ENCODE data around the gene SBNO1. TPM values are rescaled to one million over a fixed set of nuclear protein-coding genes. Genes with fewer than 3 reads are reported as not detected.

The SBNO1 gene
- total RNA-seq, 1 experiment from 2014 or later, result 43.8 TPM

DNA sequence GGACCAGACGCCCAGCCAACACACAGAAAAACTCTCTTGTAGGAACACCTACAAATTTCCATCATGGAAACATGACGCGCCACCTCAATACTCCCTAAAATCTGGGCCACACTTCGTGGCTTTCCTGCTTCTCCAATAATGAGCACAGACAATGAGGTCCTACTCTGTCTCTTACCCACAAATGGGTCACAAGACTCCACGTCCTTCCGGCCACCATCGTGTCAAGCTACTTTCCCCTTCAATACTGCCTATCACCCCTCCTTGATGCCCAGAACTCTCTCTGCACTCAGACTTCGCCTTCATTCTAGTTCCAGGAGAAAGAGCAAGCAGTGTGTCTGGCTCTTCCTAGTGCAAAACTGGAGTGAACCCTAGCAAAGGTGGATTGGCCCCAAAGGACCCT is 28.1 kb downstream of the SBNO1 start:
- Histone ChIP-seq H3K36me3 (ENCODE audit: control insufficient read depth in 1 of 2, insufficient read depth in 2 of 2, low read length in 2 of 2) (peaks cover 33 to 50% of the 10 kb centered on the region in 2 experiments; a peak in 3 of 4 replicates), H2AFZ (ENCODE audit: low read depth, low read length, poor library complexity, severe bottlenecking) (no peak overlapping the region), H3K9me3 (ENCODE audit: control insufficient read depth in 1 of 2, insufficient read depth in 1 of 2, low read depth in 1 of 2, low read length in 2 of 2) (no peaks in the 10 kb centered on the region), H3K79me2 (ENCODE audit: insufficient read depth, low read length) (peaks cover 52% of the 10 kb centered on the region), H3K9me2 (ENCODE audit: insufficient read depth) (no peaks in the 10 kb centered on the region), H3K27me3 (ENCODE audit: insufficient read depth, low read length) (no peaks in the 10 kb centered on the region), H3K4me1 (ENCODE audit: control insufficient read depth in 1 of 2, insufficient read depth in 2 of 2, low read length in 2 of 2) (no peaks in the 10 kb centered on the region), H3K27ac (ENCODE audit: low read depth, low read length) (no peak overlapping the region), H3K4me3 (replicated peaks in 1 of 2; ENCODE audit: low read depth in 1 of 2, low read length in 2 of 2) (no peak overlapping the region), H3K4me2 (ENCODE audit: low read length) (no peak overlapping the region), H3K9ac (ENCODE audit: low read length) (no peak overlapping the region), H4K20me1 (ENCODE audit: insufficient read depth) (0 out of 2 replicates have a peak, but pooled peaks cover 3% of the 10 kb centered on the region)
- ATAC-seq (no peak), DNase-seq (ENCODE audit: low read depth, low spot score) (no peak)
- ChIA-PET POLR2A (no interaction called here), CTCF (no interaction called here), RAD21 (ENCODE audit: low non-redundant PET in 1 of 2, low total read pairs in 2 of 2, uncharacterized antibody in 2 of 2, unreplicated experiment in 2 of 2) (no interaction called here)
- no TSS peak for BruUV-seq (replicated peaks)
- no peak for TF ChIP-seq SRF (IDR thresholded peaks at IDR 0.05; ENCODE audit: low read depth)
- no peak for TF ChIP-seq ZFX (IDR thresholded peaks at IDR 0.05)
- no peak for TF ChIP-seq RAD21 (IDR thresholded peaks at IDR 0.05; ENCODE audit: low read depth)
- no peak for TF ChIP-seq POLR2AphosphoS5 (IDR thresholded peaks at IDR 0.05; ENCODE audit: low read depth, low read length)
- TF ChIP-seq, protein P1, sequence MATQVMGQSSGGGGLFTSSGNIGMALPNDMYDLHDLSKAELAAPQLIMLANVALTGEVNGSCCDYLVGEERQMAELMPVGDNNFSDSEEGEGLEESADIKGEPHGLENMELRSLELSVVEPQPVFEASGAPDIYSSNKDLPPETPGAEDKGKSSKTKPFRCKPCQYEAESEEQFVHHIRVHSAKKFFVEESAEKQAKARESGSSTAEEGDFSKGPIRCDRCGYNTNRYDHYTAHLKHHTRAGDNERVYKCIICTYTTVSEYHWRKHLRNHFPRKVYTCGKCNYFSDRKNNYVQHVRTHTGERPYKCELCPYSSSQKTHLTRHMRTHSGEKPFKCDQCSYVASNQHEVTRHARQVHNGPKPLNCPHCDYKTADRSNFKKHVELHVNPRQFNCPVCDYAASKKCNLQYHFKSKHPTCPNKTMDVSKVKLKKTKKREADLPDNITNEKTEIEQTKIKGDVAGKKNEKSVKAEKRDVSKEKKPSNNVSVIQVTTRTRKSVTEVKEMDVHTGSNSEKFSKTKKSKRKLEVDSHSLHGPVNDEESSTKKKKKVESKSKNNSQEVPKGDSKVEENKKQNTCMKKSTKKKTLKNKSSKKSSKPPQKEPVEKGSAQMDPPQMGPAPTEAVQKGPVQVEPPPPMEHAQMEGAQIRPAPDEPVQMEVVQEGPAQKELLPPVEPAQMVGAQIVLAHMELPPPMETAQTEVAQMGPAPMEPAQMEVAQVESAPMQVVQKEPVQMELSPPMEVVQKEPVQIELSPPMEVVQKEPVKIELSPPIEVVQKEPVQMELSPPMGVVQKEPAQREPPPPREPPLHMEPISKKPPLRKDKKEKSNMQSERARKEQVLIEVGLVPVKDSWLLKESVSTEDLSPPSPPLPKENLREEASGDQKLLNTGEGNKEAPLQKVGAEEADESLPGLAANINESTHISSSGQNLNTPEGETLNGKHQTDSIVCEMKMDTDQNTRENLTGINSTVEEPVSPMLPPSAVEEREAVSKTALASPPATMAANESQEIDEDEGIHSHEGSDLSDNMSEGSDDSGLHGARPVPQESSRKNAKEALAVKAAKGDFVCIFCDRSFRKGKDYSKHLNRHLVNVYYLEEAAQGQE (IDR thresholded peaks at IDR 0.05; ENCODE audit: low read depth), result no peak
- no peak for TF ChIP-seq YY1 (IDR thresholded peaks at IDR 0.05; ENCODE audit: extremely low read depth, insufficient replicate concordance, low read depth, low read length)
- TF ChIP-seq POLR2A (IDR thresholded peaks at IDR 0.05; ENCODE audit: borderline replicate concordance, extremely low read depth, insufficient read depth, insufficient read length), result no peak
- no peak for TF ChIP-seq SP1 (IDR thresholded peaks at IDR 0.05; ENCODE audit: low read depth)
- TF ChIP-seq, protein P2, sequence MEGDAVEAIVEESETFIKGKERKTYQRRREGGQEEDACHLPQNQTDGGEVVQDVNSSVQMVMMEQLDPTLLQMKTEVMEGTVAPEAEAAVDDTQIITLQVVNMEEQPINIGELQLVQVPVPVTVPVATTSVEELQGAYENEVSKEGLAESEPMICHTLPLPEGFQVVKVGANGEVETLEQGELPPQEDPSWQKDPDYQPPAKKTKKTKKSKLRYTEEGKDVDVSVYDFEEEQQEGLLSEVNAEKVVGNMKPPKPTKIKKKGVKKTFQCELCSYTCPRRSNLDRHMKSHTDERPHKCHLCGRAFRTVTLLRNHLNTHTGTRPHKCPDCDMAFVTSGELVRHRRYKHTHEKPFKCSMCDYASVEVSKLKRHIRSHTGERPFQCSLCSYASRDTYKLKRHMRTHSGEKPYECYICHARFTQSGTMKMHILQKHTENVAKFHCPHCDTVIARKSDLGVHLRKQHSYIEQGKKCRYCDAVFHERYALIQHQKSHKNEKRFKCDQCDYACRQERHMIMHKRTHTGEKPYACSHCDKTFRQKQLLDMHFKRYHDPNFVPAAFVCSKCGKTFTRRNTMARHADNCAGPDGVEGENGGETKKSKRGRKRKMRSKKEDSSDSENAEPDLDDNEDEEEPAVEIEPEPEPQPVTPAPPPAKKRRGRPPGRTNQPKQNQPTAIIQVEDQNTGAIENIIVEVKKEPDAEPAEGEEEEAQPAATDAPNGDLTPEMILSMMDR (IDR thresholded peaks at IDR 0.05 in 2 of 3, conservative IDR thresholded peaks at IDR 0.05 in 1 of 3; ENCODE audit: borderline replicate concordance in 1 of 3, insufficient read depth in 1 of 3, low read depth in 2 of 3, low read length in 2 of 3), result no peak
- TF ChIP-seq JUND (IDR thresholded peaks at IDR 0.05), result no peak
- no peak for TF ChIP-seq EZH2 (IDR thresholded peaks at IDR 0.05)
- TF ChIP-seq, protein P3, sequence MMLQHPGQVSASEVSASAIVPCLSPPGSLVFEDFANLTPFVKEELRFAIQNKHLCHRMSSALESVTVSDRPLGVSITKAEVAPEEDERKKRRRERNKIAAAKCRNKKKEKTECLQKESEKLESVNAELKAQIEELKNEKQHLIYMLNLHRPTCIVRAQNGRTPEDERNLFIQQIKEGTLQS (IDR thresholded peaks at IDR 0.05), result no peak
- TF ChIP-seq, protein P4, sequence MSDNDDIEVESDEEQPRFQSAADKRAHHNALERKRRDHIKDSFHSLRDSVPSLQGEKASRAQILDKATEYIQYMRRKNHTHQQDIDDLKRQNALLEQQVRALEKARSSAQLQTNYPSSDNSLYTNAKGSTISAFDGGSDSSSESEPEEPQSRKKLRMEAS (IDR thresholded peaks at IDR 0.05), result no peak
- TF ChIP-seq FOSL1 (IDR thresholded peaks at IDR 0.05; ENCODE audit: low read depth), result no peak
- no peak for TF ChIP-seq CEBPB (IDR thresholded peaks at IDR 0.05; ENCODE audit: low read depth)
- no peak for TF ChIP-seq TCF7L2 (IDR thresholded peaks at IDR 0.05; ENCODE audit: borderline replicate concordance, extremely low read depth, insufficient read depth, insufficient read length)
- TF ChIP-seq ZNF274 (IDR thresholded peaks at IDR 0.05; ENCODE audit: low read depth, low read length), result no peak
- TF ChIP-seq CBX3 (IDR thresholded peaks at IDR 0.05; ENCODE audit: low read depth), result no peak
- no peak for TF ChIP-seq EGR1 (IDR thresholded peaks at IDR 0.05; ENCODE audit: low read depth)
- TF ChIP-seq SIN3A (IDR thresholded peaks at IDR 0.05; ENCODE audit: low read depth), result no peak
- intact Hi-C loops (cut with micrococcal nuclease), result no loop called here

Data from HCT116 (cell line).